ENCODE results near the gene GPR176. TPM values are rescaled to one million over a fixed set of nuclear protein-coding genes. Genes with fewer than 3 reads are reported as not detected.

Gene GPR176
- 163 and 206 TPM in 2 replicates for total RNA-seq (ENCODE audit: low replicate concordance)

GRCh38 chr15:39919748-39920509 is at the start of gene GPR176:
TSS of gene GPR176 (minus strand) at chr15:39920266. CDS start at chr15:39920026, 240 bp downstream.

GRCh38 chr15:39782441-39783138 is 137.5 kb downstream of the GPR176 start, which contains the start of gene FSIP1:
TSS of gene FSIP1 (minus strand) at chr15:39782841. CDS start at chr15:39776524, 6,317 bp downstream.

Other genes with a start within 250 kb of the GPR176 start
- 0.98 and 1.2 TPM in 2 replicates for gene FSIP1, start 137.4 kb downstream of the GPR176 start, total RNA-seq (ENCODE audit: low replicate concordance)
- 45.7 and 61.6 TPM in 2 replicates for gene EIF2AK4, start 13.8 kb upstream of the GPR176 start, total RNA-seq (ENCODE audit: low replicate concordance)
- 135 and 296 TPM in 2 replicates for gene SRP14, start 118.9 kb upstream of the GPR176 start, total RNA-seq (ENCODE audit: low replicate concordance)
- gene BMF, start 188.6 kb upstream of the GPR176 start, total RNA-seq (ENCODE audit: low replicate concordance): 0.47 and 4.1 TPM in 2 replicates
- 2.9 and 7.0 TPM in 2 replicates for gene BUB1B, start 240.8 kb upstream of the GPR176 start, total RNA-seq (ENCODE audit: low replicate concordance)

Measured in smooth muscle cell of the coronary artery (primary cell).